Thyroid gland (tissue), 4 donors: Measurements from ENCODE around the gene AR.

Experiments used
- POLR2A ChIP-seq, 2 donors: fragments of 450-650 bp; IDR thresholded peaks; one replicate each; pipeline ENCODE4 v1.6.1; 2017; ENCODE audit warnings: antibody characterized with exemption in 2 of 2, mild to moderate bottlenecking in 2 of 2, moderate library complexity in 1 of 2
- TF ChIP-seq, protein P1 (sequence below), 6 experiments: fragments of 200-600 bp in 3 of 6; fragments of 450-650 bp in 3 of 6; sonication (generic) in 3 of 6; IDR thresholded peaks; one replicate each; pipeline ENCODE4 v1.5.1; 2016 to 2019; ENCODE audit warnings: antibody characterized with exemption in 6 of 6, mild to moderate bottlenecking in 2 of 6, inconsistent platforms in 1 of 6, moderate library complexity in 1 of 6

DNA sequence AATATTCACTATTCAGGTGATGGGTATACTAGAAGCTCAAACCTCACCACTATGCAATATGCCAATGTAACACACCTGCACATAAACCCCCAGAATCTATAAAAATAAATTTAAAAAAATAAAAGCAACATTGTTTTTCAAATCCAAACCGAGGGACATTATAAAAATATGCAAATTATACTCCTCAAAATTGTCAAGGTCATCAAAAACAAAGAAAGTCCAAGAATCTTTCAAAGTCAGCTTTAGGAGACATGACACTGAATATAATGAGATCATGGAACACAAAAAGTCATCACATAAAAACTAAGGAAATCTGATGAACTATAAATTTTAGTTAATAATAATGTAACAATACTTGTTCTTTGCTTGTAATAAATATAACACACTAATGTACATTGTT, 43.2 kb upstream of the AR start:
- TF ChIP-seq POLR2A (IDR thresholded peaks at IDR 0.05) = no peak
- TF ChIP-seq, protein P1, sequence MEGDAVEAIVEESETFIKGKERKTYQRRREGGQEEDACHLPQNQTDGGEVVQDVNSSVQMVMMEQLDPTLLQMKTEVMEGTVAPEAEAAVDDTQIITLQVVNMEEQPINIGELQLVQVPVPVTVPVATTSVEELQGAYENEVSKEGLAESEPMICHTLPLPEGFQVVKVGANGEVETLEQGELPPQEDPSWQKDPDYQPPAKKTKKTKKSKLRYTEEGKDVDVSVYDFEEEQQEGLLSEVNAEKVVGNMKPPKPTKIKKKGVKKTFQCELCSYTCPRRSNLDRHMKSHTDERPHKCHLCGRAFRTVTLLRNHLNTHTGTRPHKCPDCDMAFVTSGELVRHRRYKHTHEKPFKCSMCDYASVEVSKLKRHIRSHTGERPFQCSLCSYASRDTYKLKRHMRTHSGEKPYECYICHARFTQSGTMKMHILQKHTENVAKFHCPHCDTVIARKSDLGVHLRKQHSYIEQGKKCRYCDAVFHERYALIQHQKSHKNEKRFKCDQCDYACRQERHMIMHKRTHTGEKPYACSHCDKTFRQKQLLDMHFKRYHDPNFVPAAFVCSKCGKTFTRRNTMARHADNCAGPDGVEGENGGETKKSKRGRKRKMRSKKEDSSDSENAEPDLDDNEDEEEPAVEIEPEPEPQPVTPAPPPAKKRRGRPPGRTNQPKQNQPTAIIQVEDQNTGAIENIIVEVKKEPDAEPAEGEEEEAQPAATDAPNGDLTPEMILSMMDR (IDR thresholded peaks at IDR 0.05) = no peak
